Kidney epithelial cell (primary cell): Measurements from ENCODE around the gene NACAD. TPM values are rescaled to one million over a fixed set of nuclear protein-coding genes. Genes with fewer than 3 reads are reported as not detected.
A peak's percentile ranks its signal among the peaks of the same experiment; 100 is the strongest.

Experiments
- DNase-seq: peaks from one replicate; pipeline ENCODE4 v3.0.0-alpha.2; 2010; ENCODE audit warnings: low read depth
- H3K27me3 ChIP-seq: 2 replicates; pipeline ENCODE4 v1.6.0; 2011; ENCODE audit warnings: low read length; ENCODE audit not compliant: control insufficient read depth, insufficient read depth
- H3K36me3 ChIP-seq: 2 replicates; pipeline ENCODE4 v1.5.1; 2011; ENCODE audit warnings: low read length; ENCODE audit not compliant: control insufficient read depth, insufficient read depth
- H3K4me3 ChIP-seq: 2 replicates; pipeline ENCODE4 v1.5.1; 2011; ENCODE audit warnings: low read depth, mild to moderate bottlenecking, control low read depth, low read length
- CTCF ChIP-seq: IDR thresholded peaks from 2 replicates; pipeline ENCODE4 v1.5.1; 2011; ENCODE audit warnings: mild to moderate bottlenecking, moderate library complexity, low read length, control low read depth, inconsistent platforms; ENCODE audit not compliant: insufficient read depth, poor library complexity, severe bottlenecking
- total RNA-seq: library from RNA; depleted of rRNA; stranded (reverse); fragments of >200 nt; gene quantifications from 2 replicates; pipeline ENCODE4 v1.2.3, GENCODE V29; 2015

The NACAD gene
- 4.9 and 6.9 TPM in 2 replicates for total RNA-seq

- H3K27me3 ChIP-seq = peaks cover 2% of the 10 kb centered on the region
- TF ChIP-seq CTCF = no peak
- no peaks in the 10 kb centered on the region for H3K36me3 ChIP-seq
- peak within 1 kb of the TSS; percentile 63 for H3K4me3 ChIP-seq
- no peak for DNase-seq
These were observed at the start of gene NACAD for GRCh38 chr7:45088821-45089340. Gene NACAD (minus strand): TSS chr7:45088969. CDS start chr7:45088894, 75 bp downstream.

- Histone ChIP-seq H3K36me3 (no peaks in the 10 kb centered on the region), H3K4me3 (no peak overlapping the region), H3K27me3 (peaks cover 5% of the 10 kb centered on the region)
- TF ChIP-seq CTCF = peak; percentile 79
- no peak for DNase-seq
These were observed 47.6 kb upstream of the NACAD start for GRCh38 chr7:45136106-45137060.

GRCh38 chr7:45133877-45134276, 45.1 kb upstream of the NACAD start:
- TF ChIP-seq CTCF = no peak
- H3K27me3 ChIP-seq = peaks cover 6% of the 10 kb centered on the region
- H3K36me3 ChIP-seq = no peaks in the 10 kb centered on the region
- no peak for DNase-seq
- H3K4me3 ChIP-seq = no peak overlapping the region

GRCh38 chr7:45133352-45133751, 44.6 kb upstream of the NACAD start:
- TF ChIP-seq CTCF = no peak
- Histone ChIP-seq H3K27me3 (peaks cover 6% of the 10 kb centered on the region), H3K36me3 (no peaks in the 10 kb centered on the region), H3K4me3 (no peak overlapping the region)
- DNase-seq = no peak

GRCh38 chr7:45132708-45133320, 44.0 kb upstream of the NACAD start:
- H3K4me3 ChIP-seq = no peak overlapping the region

More at GRCh38 chr7:45132708-45133320, 44.0 kb upstream of the NACAD start:
- DNase-seq = no peak
- no peaks in the 10 kb centered on the region for H3K36me3 ChIP-seq
- peaks cover 6% of the 10 kb centered on the region for H3K27me3 ChIP-seq
- no peak for TF ChIP-seq CTCF
